ENCODE data around the gene MAOB.
"Not testable (repeated sequence)": the region's sequence is repeated elsewhere in the genome, so short reads cannot be mapped to it uniquely, and the experiment has no call there.

Gene MAOB

GRCh38 chrX:43882294-43882681 lies at the start of gene MAOB:
Gene MAOB, minus strand, starts transcription at chrX:43882450. Its CDS starts 151 bp downstream, at chrX:43882299.
- DNase-seq, result peak in 1 of 2 donors; percentile 9

- not testable (repeated sequence) for DNase-seq
Observed at GRCh38 chrX:43922032-43922431, 39.8 kb upstream of the MAOB start.

DNA sequence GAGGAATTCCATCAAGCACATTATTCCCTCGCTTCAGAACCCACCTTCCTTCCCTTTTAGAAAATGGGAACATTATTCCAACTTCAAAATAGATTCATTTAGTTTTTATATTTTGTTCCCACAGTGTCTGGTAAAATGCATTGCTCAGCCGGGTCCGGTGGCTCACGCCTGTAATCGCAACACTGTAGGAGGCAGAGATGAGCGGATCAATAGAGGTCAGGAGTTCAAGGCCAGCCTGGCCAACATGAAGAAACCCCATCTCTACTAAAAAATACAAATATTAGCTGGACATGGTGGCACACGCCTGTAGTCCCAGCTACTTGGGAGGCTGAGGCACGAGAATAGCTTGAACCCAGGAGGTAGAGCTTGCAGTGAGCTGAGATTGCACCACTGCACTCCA lies 28.5 kb upstream of the MAOB start:
- DNase-seq, result not testable (repeated sequence)

DNA sequence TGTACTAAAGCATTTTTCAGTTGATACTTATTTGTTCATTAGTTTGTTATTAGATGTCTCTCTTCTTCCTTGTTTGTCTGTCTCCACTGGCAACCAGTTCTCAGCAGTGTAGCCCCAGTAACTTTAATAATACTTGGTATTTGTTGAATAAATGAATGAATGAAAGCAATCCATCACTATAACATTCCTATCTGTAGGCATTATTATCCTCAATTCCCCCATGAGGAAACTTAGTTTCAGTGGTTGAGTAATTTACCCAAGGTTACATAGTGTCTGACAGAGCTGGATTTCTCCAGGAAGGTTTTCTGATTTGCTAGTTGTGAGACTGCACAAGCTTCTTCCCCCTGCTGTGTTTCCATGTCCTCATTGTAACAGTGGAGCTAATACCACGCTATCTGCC lies 27.8 kb upstream of the MAOB start:
- no peak for DNase-seq

DNA sequence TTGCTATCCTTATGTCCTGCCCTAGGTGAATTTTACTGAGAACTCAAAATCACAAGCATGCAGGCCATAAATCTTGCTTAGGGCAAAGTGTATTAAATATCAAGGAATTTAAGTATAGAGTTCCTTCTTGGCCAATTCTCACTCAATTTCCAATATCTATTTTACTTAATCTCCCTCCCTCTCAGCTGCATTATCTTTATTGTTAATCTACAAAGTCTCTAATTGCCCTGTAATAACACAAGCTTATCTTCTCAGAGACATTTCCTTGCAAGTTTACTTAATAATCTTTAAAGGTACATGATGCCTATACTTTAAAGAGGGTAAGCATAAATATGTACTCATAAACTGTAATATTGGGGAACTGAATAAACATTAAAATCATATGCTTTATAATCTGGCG lies 26.9 kb upstream of the MAOB start:
- DNase-seq, result no peak

GRCh38 chrX:43899878-43900815 lies 17.9 kb upstream of the MAOB start:
- no peak for DNase-seq

DNA sequence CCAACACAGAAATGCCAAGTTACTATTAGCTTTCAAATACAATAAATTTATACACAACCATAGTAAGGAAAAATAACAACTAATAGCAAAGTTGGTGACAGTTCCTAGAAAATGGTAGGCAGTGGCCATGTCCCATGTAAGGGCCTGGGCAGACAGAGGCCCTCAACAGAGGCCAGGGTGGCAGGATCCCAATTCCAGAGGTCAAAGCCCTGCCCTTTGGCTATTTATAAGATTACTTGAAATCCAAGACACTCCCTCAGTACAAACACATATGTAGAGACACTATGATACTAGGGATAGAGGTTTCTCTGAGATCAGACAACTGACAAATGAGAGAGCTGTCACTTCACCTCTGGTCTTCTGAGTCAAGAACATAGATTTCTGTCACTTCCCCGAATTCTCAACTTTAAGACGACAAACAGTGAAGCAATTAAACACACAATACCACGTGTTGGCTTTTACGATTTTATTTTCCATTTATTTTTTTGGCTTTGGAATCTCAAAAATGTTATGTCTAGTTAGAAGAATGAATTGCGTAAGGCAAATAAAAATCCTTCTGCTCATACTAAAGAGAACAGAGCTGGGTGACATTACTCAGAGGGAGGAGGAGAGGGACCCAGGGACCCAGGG lies 16.3 kb upstream of the MAOB start:
- no peak for DNase-seq

DNA sequence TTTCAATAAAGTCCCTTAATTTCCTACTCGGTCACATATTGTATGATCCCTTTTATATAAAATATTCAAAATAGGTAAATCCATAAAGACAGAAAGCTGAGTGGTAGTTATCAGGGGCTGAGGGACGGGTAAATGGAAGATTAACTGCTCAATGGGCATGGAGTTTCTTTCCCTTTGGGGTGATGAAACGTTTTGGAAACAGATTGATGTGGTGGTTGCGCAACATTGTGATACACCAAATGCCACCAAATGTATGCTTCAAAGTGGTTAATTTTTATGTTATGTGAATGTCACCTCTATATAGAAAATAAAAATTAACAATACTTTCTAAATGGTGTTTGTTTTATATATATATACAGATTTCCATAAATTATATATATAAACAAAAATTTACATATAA lies 15.0 kb upstream of the MAOB start:
- DNase-seq, result no peak

DNA sequence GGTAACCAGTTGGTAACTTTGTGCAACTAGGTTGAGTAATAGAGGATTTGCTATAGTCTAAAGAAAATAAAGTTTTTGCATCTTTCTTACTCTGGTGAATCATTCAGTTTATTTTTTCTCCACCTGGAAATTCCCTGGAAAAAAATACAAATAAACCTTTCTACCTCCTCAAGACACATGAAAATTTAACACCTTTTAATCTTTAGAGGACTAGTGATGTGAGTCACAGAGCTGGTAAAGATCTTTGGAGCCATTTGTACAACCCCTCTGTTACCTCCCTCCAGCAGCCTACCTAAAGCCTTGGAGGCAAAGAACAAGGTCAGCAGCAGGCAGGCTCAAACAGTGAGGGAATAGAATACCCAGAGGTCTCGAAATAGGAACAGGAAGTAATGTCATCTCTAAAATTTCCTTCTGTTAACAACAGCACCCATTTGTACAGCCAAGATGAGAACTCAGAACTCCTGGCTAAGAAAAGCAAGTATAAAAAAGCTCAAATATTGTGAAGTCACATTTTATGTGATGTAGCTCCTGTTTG lies 10.2 kb upstream of the MAOB start:
- no peak for DNase-seq

DNA sequence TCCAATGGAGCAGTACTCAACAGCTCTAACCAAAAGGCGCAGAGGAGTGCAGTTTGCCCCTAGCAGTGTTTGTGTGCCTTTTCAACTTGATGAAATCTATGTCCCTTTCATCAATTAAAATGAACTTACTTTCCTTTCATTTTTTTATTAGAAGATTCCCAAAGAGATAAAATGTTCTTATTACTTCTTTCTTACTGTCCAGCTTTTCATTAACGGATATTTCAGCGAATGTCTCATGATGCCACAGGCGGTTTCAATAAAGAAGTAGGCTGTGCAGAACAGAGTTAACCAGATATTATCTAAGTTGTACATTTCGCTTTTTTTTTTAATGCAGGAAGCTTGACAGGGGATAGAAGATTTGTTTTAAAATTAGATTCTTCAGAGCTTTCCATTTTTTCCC lies 3.4 kb upstream of the MAOB start:
- no peak for DNase-seq

- no peak for DNase-seq
Observed at GRCh38 chrX:43881410-43882293, 598 bp downstream of the MAOB start.

DNA sequence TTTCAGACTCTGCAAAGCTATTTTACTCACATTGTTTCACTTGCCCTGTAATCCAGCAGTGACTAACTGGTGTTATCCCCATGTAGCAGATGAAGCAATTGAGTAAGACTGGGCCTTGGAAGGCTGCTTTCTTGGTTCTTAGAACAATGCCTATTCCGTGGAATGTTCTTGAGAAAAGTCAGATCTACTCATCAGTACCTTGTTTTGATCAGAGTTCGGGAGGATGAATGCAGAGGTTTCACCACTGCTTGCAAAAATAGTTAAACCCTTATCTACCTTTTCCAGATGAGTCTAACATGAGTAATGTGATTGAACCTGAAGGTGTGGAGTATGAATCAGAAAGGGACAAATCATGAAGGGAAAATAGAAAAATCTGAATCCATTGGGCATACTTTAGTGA lies 1.8 kb downstream of the MAOB start:
- DNase-seq, result no peak

DNA sequence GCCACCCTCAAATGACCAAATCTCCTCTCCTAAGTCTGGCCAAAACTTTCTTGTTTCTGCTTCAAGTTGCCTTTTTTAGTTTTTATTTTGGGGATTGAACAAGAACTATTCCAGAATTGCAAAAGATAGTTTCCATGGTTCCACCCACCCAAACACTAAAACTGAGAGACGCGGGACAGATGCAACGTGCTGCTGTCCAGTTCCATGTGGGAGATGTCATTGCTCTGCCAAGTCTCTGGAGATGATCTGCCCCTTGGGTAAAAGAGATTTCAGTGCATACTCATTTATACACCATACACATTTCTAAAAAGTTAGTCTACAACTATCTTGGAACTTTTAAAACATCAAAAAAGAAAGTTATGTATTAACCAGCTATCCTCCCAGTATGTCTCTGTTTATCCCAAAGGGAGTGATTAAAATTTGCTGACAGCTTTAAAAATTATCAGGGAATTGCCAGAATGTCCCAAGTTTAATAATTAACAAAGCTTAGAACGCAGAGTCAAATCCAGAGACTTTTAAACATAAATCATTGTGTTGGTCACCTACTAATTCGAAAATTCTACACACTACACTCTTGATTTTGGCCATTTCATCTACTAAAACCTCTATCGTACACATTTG lies 3.2 kb downstream of the MAOB start:
- DNase-seq, result no peak

- no peak for DNase-seq
Observed at GRCh38 chrX:43876680-43877079, 5.6 kb downstream of the MAOB start.

DNA sequence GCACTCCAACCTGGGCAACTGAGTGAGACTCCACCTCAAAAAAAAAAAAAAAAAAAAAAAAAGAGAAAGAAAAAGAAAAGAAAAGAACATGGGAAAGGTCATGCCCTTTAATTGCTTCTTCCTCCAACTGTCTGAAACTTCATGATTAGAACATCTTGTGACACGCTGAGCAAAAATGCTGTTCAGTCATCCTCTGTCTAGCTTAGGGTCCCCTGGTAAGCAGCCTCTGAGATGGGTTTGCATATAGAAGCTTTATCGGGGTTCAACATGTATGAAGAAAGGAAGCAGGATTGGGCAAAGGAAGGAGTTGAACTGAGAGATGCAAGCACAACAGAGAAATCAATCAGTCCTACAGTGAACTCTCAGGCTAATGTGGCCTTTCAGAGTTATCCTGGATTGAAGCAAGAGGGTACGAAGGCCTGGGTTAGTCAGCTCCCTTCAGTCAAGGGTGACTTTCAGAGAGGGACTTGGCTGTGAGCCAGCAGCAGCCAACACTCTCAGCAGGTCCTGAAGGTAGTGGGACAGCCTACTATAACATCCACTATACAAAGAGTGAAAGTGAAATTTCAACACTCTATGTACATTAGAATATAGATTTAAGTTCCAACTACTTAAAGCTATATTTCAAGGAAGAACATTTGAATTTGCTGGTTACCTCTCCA lies 11.4 kb downstream of the MAOB start:
- no peak for DNase-seq

DNA sequence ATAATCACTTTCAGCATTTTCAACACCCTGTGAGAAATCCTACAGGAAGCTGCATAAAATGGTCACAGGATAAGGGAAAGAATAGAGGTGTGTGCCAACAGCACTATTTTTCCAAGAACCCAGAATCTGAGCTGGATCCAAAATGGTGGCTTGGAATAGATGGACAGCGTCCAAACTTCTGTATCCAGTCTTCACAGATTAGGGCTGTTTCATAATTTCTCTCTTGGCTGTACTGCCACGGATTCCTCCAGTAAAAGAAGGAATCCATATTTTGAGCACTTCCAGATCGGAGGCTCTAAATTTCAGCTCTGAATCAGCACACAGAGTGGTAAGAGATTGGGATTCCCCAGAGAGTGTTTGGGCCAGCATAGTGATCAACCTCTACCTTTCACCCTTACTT lies 12.2 kb downstream of the MAOB start:
- DNase-seq, result no peak

DNA sequence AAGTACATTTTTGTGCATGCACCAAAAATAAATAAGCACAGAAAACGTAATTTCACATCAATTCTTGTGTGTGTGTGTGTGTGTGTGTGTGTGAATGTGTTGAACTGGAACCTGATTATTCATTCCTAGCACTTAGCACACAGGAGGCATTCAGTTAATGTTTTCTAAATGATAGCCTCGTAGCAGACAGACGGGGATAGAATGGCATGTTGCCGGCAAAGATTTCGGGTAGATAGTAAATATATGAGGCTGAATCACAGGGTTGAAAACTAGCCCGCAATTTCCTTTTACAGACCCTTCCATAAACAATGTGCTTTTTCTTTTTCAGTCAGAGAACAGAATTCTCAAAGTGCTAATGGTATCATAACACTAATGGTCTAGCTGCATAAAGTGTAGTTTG lies 13.5 kb downstream of the MAOB start:
- DNase-seq, result no peak

GRCh38 chrX:43866423-43866822 lies 15.8 kb downstream of the MAOB start:
- DNase-seq, result no peak

DNA sequence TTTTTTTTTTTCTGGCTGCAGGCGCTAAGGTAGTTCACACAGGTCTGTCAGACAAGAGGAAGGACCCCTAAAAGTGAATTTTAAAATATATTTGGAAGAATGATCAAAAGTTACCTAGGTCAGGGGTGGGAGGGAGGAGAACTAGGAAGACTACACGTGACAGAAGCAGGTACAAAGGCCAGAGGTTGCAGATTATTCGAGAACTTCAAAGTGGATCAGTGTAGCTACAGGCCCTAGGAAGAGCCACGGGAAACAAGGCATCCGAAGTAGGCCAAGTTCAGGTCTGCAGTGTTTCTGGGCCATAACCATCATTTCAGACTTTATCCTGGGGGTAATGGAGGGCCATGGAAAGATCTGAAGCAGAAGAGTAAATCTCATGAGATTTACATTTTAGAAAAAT lies 16.5 kb downstream of the MAOB start:
- no peak for DNase-seq

DNA sequence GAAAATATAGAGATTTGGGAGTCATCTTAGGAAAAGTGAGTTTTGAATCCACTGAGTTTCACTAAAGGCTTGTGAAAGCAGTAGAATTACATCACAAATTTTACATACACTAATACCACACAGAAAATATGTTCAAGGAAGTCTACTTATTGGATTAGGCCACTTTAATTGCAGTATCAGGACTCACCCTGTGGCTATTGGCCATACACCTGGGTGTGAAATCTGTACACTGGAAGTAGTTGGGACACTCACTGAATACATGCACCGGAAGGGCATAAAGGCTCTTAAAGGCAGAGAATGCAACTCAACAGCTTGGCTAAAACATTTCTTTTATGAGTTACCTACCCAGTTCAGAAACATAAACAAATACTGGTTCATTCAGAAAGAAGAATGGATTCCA lies 19.8 kb downstream of the MAOB start:
- DNase-seq, result no peak

DNA sequence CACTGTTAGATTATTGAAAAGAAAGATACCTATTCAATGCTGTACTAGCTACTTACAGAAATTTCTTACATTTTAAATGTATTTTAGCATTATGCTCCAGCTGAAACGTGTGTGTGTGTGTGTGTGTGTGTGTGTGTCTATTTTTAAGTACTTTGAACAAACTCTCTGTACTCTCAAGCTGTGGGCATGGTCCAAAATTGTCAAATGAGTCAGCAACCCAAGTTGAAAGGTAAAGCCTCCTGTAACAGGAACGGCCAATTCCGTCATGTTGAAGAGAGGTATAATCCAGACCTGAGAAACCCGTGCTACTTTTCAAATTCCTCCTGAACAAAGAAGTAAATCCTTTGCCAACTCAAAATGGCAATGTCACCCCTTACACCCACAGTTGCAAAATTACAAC lies 20.5 kb downstream of the MAOB start:
- no peak for DNase-seq
